GM12878 (cell line): ENCODE data around the gene SNX21. TPM values are rescaled to one million over a fixed set of nuclear protein-coding genes. Genes with fewer than 3 reads are reported as not detected.

ENCODE experiments used
- ATAC-seq: fragments of 200-7000 bp; cut with Tn5 transposase; 3 replicates; pipeline ENCODE4 v1.9.1; 2020; ENCODE audit warnings: mild to moderate bottlenecking, moderate library complexity
- BruUV-seq: library from RNA; stranded (reverse); fragments of 400-500 nt; replicated peaks from 2 replicates; lab custom pipeline; 2021; lab: Mats Ljungman, UMichigan
- CTCF ChIA-PET: fragments of 300-600 bp; sonication (Branson Sonifier 250); formaldehyde crosslinking; extraction: SDS; loops from one replicate; lab custom pipeline; 2021; ENCODE audit warnings: inconsistent platforms; lab: Yijun Ruan, JAX
- POLR2A ChIA-PET: fragments of 350-600 bp; formaldehyde crosslinking; extraction: SDS; loops from one replicate; lab custom pipeline; 2021; ENCODE audit warnings: inconsistent platforms; lab: Charles Lee
- RAD21 ChIA-PET: fragments of 300-600 bp; sonication (Branson Sonifier 250); formaldehyde crosslinking; loops from one replicate; lab custom pipeline; 2023; ENCODE audit warnings: antibody characterized with exemption; ENCODE audit not compliant: unreplicated experiment; lab: Charles Lee
- SMC1A ChIA-PET: fragments of 300-600 bp; sonication (Branson Sonifier 250); formaldehyde crosslinking; loops from one replicate; lab custom pipeline; 2023; ENCODE audit not compliant: unreplicated experiment, uncharacterized antibody; lab: Charles Lee
- DNase-seq: peaks from one replicate; pipeline ENCODE4 v3.0.0-alpha.2; 2011; ENCODE audit warnings: low read depth, low spot score
- FAIRE-seq: peaks from 3 replicates; lab custom pipeline; 2011; peaks lifted over from hg19 to GRCh38; lab: Jason Lieb, UNC
- H2AFZ ChIP-seq: 2 replicates; pipeline ENCODE4 v1.6.0; 2011; ENCODE audit warnings: low read depth, low read length, control low read depth; ENCODE audit not compliant: control insufficient read depth
- H3K27ac ChIP-seq: 2 replicates; pipeline ENCODE4 v1.5.1; 2011; ENCODE audit warnings: control low read depth; ENCODE audit not compliant: control insufficient read depth, insufficient read depth
- H3K27me3 ChIP-seq, 2 experiments: replicated peaks in 1 of 2; 2 replicates each; pipeline versions ENCODE4 v1.6.0 to v1.6.1; 2011; ENCODE audit warnings: low read length in 1 of 2; ENCODE audit not compliant: control insufficient read depth in 2 of 2, insufficient read depth in 2 of 2
- H3K36me3 ChIP-seq, 2 experiments: 2 replicates each; pipeline ENCODE4 v1.5.1; 2011; ENCODE audit warnings: low read length in 1 of 2; ENCODE audit not compliant: control insufficient read depth in 2 of 2, insufficient read depth in 2 of 2
- H3K4me1 ChIP-seq: 2 replicates; pipeline ENCODE4 v1.6.1; 2011; ENCODE audit warnings: mild to moderate bottlenecking, low read length, moderate library complexity, mixed read lengths; ENCODE audit not compliant: control insufficient read depth, insufficient read depth
- H3K4me2 ChIP-seq: 2 replicates; pipeline ENCODE4 v1.6.0; 2011; ENCODE audit warnings: control low read depth; ENCODE audit not compliant: control insufficient read depth, insufficient read depth
- H3K4me3 ChIP-seq: fragments of 200-600 bp; sonication (generic); 2 replicates; pipeline ENCODE4 v1.5.1; 2016
- H3K79me2 ChIP-seq: 2 replicates; pipeline ENCODE4 v1.6.0; 2011; ENCODE audit warnings: low read length; ENCODE audit not compliant: control insufficient read depth, insufficient read depth
- H3K9ac ChIP-seq: 2 replicates; pipeline ENCODE4 v1.8.0; 2011; ENCODE audit warnings: low read length, control low read depth, mixed read lengths; ENCODE audit not compliant: control insufficient read depth, insufficient read depth
- H3K9me3 ChIP-seq: replicated peaks from 3 replicates; pipeline ENCODE4 v1.5.1; 2011; ENCODE audit warnings: mild to moderate bottlenecking, low read length; ENCODE audit not compliant: control insufficient read depth, insufficient read depth
- H4K20me1 ChIP-seq: 2 replicates; pipeline ENCODE4 v1.6.0; 2011; ENCODE audit not compliant: control insufficient read depth, insufficient read depth
- ASH2L ChIP-seq: fragments of 300-600, 200-600 bp; sonication (generic); IDR thresholded peaks from 2 replicates; pipeline ENCODE4 v1.6.1; 2017; ENCODE audit warnings: low read depth, mild to moderate bottlenecking, borderline replicate concordance
- BACH1 ChIP-seq: fragments of 450-650 bp; IDR thresholded peaks from 2 replicates; pipeline ENCODE4 v1.6.1; 2017; ENCODE audit warnings: mild to moderate bottlenecking, borderline replicate concordance
- BMI1 ChIP-seq: fragments of 450-650 bp; IDR thresholded peaks from 2 replicates; pipeline ENCODE4 v1.6.1; 2016; ENCODE audit warnings: mild to moderate bottlenecking, moderate library complexity, borderline replicate concordance
- CREM ChIP-seq: IDR thresholded peaks from 2 replicates; pipeline ENCODE4 v1.6.1; 2014; ENCODE audit warnings: antibody characterized with exemption, low read depth
- EZH2 ChIP-seq: IDR thresholded peaks from 2 replicates; pipeline ENCODE4 v1.6.1; 2012; ENCODE audit warnings: low read depth, mild to moderate bottlenecking, control low read depth, inconsistent platforms, low read length, borderline replicate concordance; ENCODE audit not compliant: control insufficient read depth
- HDAC2 ChIP-seq: fragments of 200-600 bp; sonication (generic); IDR thresholded peaks from 2 replicates; pipeline ENCODE4 v1.6.1; 2017
- IKZF1 ChIP-seq: fragments of 450-650 bp; conservative IDR thresholded peaks from 2 replicates; pipeline ENCODE4 v1.6.1; 2017; ENCODE audit warnings: antibody characterized with exemption, mild to moderate bottlenecking
- NR2C1 ChIP-seq: fragments of 450-650 bp; IDR thresholded peaks from 2 replicates; pipeline ENCODE4 v1.6.1; 2017; ENCODE audit warnings: antibody characterized with exemption, mild to moderate bottlenecking, moderate library complexity
- POLR2A ChIP-seq: IDR thresholded peaks from 2 replicates; pipeline ENCODE4 v1.6.1; 2011; ENCODE audit warnings: low read depth, mild to moderate bottlenecking, low read length
- POLR2AphosphoS2 ChIP-seq: IDR thresholded peaks from 2 replicates; pipeline ENCODE4 v1.6.1; 2011; ENCODE audit warnings: low read depth, mild to moderate bottlenecking, low read length, improper control_type of control experiment, moderate library complexity
- POLR2AphosphoS5 ChIP-seq: IDR thresholded peaks from 2 replicates; pipeline ENCODE4 v1.6.1; 2011; ENCODE audit warnings: mild to moderate bottlenecking, low read length, inconsistent platforms
- RB1 ChIP-seq: fragments of 450-650 bp; formaldehyde crosslinking; IDR thresholded peaks from 2 replicates; pipeline ENCODE4 v1.6.1; 2017; ENCODE audit warnings: mild to moderate bottlenecking, borderline replicate concordance
- RBBP5 ChIP-seq: fragments of 200-600 bp; sonication (generic); conservative IDR thresholded peaks from 2 replicates; pipeline ENCODE4 v1.6.1; 2016
- WRNIP1 ChIP-seq: IDR thresholded peaks from 2 replicates; pipeline ENCODE4 v1.6.1; 2011; ENCODE audit warnings: low read depth, low read length, improper control_type of control experiment, borderline replicate concordance
- ZBTB33 ChIP-seq: fragments of 450-650 bp; IDR thresholded peaks from 2 replicates; pipeline ENCODE4 v1.6.1; 2017; ENCODE audit warnings: mild to moderate bottlenecking
- ZNF274 ChIP-seq: IDR thresholded peaks from one replicate; pipeline ENCODE4 v1.8.0; 2011; ENCODE audit not compliant: insufficient read length, insufficient read depth
- WGBS: methylation state at CpG from one replicate; pipeline ENCODE4 v1.1.6; 2016; ENCODE audit warnings: low lambda C conversion rate; ENCODE audit not compliant: insufficient replicate concordance, insufficient coverage; ENCODE audit errors: missing lambda C conversion rate; 5-methylcytosine and 5-hydroxymethylcytosine counted together
- in situ Hi-C: fragments of 300-500 bp; cut with MboI; formaldehyde crosslinking; loops from 9 replicates; pipeline ENCODE4 v1.14.3; 2018; ENCODE audit warnings: mixed read lengths
- intact Hi-C: fragments of 100-400 bp; cut with micrococcal nuclease; formaldehyde crosslinking; loops from one replicate; pipeline ENCODE4 v1.14.2; 2022; ENCODE audit not compliant: unreplicated experiment
- polyA plus RNA-seq, 11 experiments: library from polyadenylated mRNA; depleted of rRNA in 4 of 11; unstranded in 6 of 11; stranded (reverse) in 5 of 11; fragments of >200 nt; fragmentation: Nextera tagmentation in 4 of 11; fragmentation: Illumina TruSeq in 1 of 11; extraction: Ambion mirVana in 4 of 11; extraction: Trizol in 1 of 11; gene quantifications; 1 replicate in 1 of 11; 2 replicates in 10 of 11; pipeline versions ENCODE4 v1.2.1 to v1.2.3, GENCODE V29; 2011 to 2016; ENCODE audit warnings: inconsistent platforms in 2 of 11, missing spikeins in 2 of 11, low read depth in 1 of 11
- total RNA-seq, 4 experiments: library from RNA; depleted of rRNA in 3 of 4; stranded (reverse); fragments of >200 nt in 3 of 4; fragmentation: Illumina TruSeq in 1 of 4; extraction: Trizol in 1 of 4; gene quantifications; 2 replicates each; pipeline versions ENCODE4 v1.2.1 to v1.2.3, GENCODE V29; 2013 to 2021

The SNX21 gene
- total and polyA plus RNA-seq, 10 of the 15 experiments (the other 5 are each of a cell fraction or from before 2014, with no cell fraction given) = 0.10 to 1.4 (median 0.57) TPM

DNA sequence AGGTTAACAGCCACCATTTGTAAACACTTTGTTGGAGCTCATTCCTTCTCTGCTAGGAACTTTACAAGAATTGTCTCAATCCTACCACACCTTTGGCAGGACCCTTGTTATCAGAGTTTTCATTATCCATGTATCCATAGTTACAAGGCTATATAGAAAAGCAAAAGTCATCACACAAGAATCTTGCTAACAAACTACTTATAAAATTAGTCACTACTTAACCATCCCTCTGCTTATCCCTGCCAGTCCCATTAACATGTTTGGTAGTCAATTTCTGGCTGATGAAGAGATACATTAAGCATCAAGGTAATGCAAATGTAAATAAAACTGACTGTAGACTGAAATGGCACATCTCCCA lies 34.2 kb downstream of the SNX21 start:
- ATAC-seq = no peak
- RAD21 ChIA-PET = no interaction called here
- H3K4me1 ChIP-seq = no peaks in the 10 kb centered on the region
- TF ChIP-seq RB1 (no peak), BACH1 (no peak), POLR2A (no peak), RBBP5 (no peak), ASH2L (no peak), IKZF1 (no peak), BMI1 (no peak), NR2C1 (no peak), EZH2 (no peak)
- DNase-seq = no peak
- H2AFZ ChIP-seq = no peak overlapping the region
- intact Hi-C loops = no loop called here
- POLR2A ChIA-PET = no interaction called here
- no peaks in the 10 kb centered on the region for H4K20me1 ChIP-seq
- H3K79me2 ChIP-seq = no peaks in the 10 kb centered on the region
- H3K9ac ChIP-seq = no peak overlapping the region
- in situ Hi-C loops = no loop called here
- H3K36me3 ChIP-seq = no peaks in the 10 kb centered on the region; a peak in 1 of 4 replicates
- no peak overlapping the region for H3K4me2 ChIP-seq
- no peak overlapping the region for H3K27ac ChIP-seq
- H3K27me3 ChIP-seq = no peaks in the 10 kb centered on the region
- BruUV-seq = no TSS peak
- no peaks in the 10 kb centered on the region for H3K9me3 ChIP-seq
- SMC1A ChIA-PET = interaction anchor here (0.7 to 1.4 kb wide), 2 partner anchors 10 to 1639 kb away, joined by 3 to 5 read pairs; no protein-coding TSS in a partner anchor
- no peak for FAIRE-seq
- H3K4me3 ChIP-seq = no peak overlapping the region
- CTCF ChIA-PET = interaction anchor here (1.4 kb wide), 1 partner anchor 13 kb away, joined by 3 read pairs; the partner anchor contains the start of gene ZSWIM1

- H3K27ac ChIP-seq = no peak overlapping the region
- no peak overlapping the region for H3K9ac ChIP-seq
- POLR2A ChIA-PET = interaction anchor here (1.4 to 1.7 kb wide), 4 partner anchors 8 to 16 kb away, joined by 3 to 4 read pairs (median 4); partner anchors contain the start of gene ZSWIM1
- CTCF ChIA-PET = interaction anchor here (1.2 kb wide), 1 partner anchor 9 kb away, joined by 4 read pairs; the partner anchor contains the start of gene ZSWIM1
- no TSS peak for BruUV-seq
- in situ Hi-C loops (no loop called here), intact Hi-C loops (no loop called here)
- SMC1A ChIA-PET = interaction anchor here (0.5 to 1.5 kb wide), 4 partner anchors 8 to 346 kb away, joined by 3 to 6 read pairs (median 3); partner anchors contain the start of gene ZSWIM1
- H3K36me3 ChIP-seq = peaks cover 0 to 2% of the 10 kb centered on the region in 2 experiments; a peak in 1 of 4 replicates
- RAD21 ChIA-PET = no interaction called here
- no peak overlapping the region for H3K4me3 ChIP-seq
- H3K79me2 ChIP-seq = no peaks in the 10 kb centered on the region
- no peak for ATAC-seq
- no peaks in the 10 kb centered on the region for H3K9me3 ChIP-seq
- no peak for FAIRE-seq
- H3K27me3 ChIP-seq = no peaks in the 10 kb centered on the region
- H2AFZ ChIP-seq = no peak overlapping the region
- no peak overlapping the region for H3K4me2 ChIP-seq
- H4K20me1 ChIP-seq = no peaks in the 10 kb centered on the region
- H3K4me1 ChIP-seq = no peaks in the 10 kb centered on the region
- no peak for DNase-seq
- WGBS = 92% methylated on average over 4 of the region's 4 CpGs
- no peak for TF ChIP-seq HDAC2
- TF ChIP-seq WRNIP1 = no peak
- no peak for TF ChIP-seq POLR2AphosphoS5
- no peak for TF ChIP-seq CREM
- TF ChIP-seq ZNF274 = no peak
- no peak for TF ChIP-seq POLR2AphosphoS2
- no peak for TF ChIP-seq ZBTB33
Observed at GRCh38 chr20:45872626-45873025, 39.0 kb downstream of the SNX21 start.
